Chondrocyte (in vitro differentiated cells): Measurements from ENCODE around the gene TSPYL1. TPM values are rescaled to one million over a fixed set of nuclear protein-coding genes. Genes with fewer than 3 reads are reported as not detected.

Experiments used
- DNase-seq: peaks from one replicate; pipeline ENCODE4 v3.0.0; 2021; ENCODE audit warnings: mixed read lengths, low spot score
- H3K27ac Mint-ChIP-seq: one replicate; pipeline ENCODE4 v1.8.0; 2021; ENCODE audit warnings: mild to moderate bottlenecking, moderate library complexity, mixed read lengths; ENCODE audit not compliant: unreplicated experiment
- H3K27me3 Mint-ChIP-seq: 2 replicates; pipeline ENCODE4 v1.8.0; 2021; ENCODE audit warnings: low read depth, mixed read lengths
- H3K36me3 Mint-ChIP-seq: 2 replicates; pipeline ENCODE4 v1.8.0; 2021; ENCODE audit warnings: low read depth, mixed read lengths
- H3K4me1 Mint-ChIP-seq: 2 replicates; pipeline ENCODE4 v1.8.0; 2021; ENCODE audit warnings: low read depth, mild to moderate bottlenecking, mixed read lengths
- H3K4me3 Mint-ChIP-seq: one replicate; pipeline ENCODE4 v1.8.0; 2021; ENCODE audit warnings: mild to moderate bottlenecking, moderate library complexity, mixed read lengths; ENCODE audit not compliant: unreplicated experiment
- H3K9me3 Mint-ChIP-seq: 2 replicates; pipeline ENCODE4 v1.8.0; 2021; ENCODE audit warnings: low read depth, mixed read lengths
- CTCF ChIP-seq: fragments of 200-600 bp; sonication (generic); IDR thresholded peaks from 2 replicates; pipeline ENCODE4 v1.5.0; 2021; ENCODE audit warnings: antibody characterized with exemption, mild to moderate bottlenecking, moderate library complexity
- total RNA-seq: library from RNA; stranded (reverse); gene quantifications from 3 replicates; pipeline ENCODE4 v1.2.1, GENCODE V29; 2021

The TSPYL1 gene
- total RNA-seq, 1 donor from 2014 or later = 66.0 TPM

GRCh38 chr6:116268589-116269293, 11.0 kb downstream of the TSPYL1 start:
- peak; percentile 99 for TF ChIP-seq CTCF
- Mint-ChIP-seq H3K4me3 (no peak overlapping the region), H3K36me3 (peaks cover 7% of the 10 kb centered on the region), H3K27ac (no peak overlapping the region), H3K27me3 (no peaks in the 10 kb centered on the region), H3K4me1 (peaks cover 10% of the 10 kb centered on the region), H3K9me3 (peaks cover 7% of the 10 kb centered on the region)
- no peak for DNase-seq

- Mint-ChIP-seq H3K9me3 (peaks cover 14% of the 10 kb centered on the region), H3K4me3 (no peak overlapping the region), H3K36me3 (peaks cover 5% of the 10 kb centered on the region), H3K4me1 (peaks cover 10% of the 10 kb centered on the region), H3K27me3 (no peaks in the 10 kb centered on the region), H3K27ac (no peak overlapping the region)
- DNase-seq = no peak
- no peak for TF ChIP-seq CTCF
Measured at GRCh38 chr6:116267836-116268588, 11.7 kb downstream of the TSPYL1 start.

- Mint-ChIP-seq H3K4me1 (peaks cover 10% of the 10 kb centered on the region), H3K4me3 (no peak overlapping the region), H3K27ac (no peak overlapping the region), H3K9me3 (peaks cover 21% of the 10 kb centered on the region), H3K27me3 (no peaks in the 10 kb centered on the region), H3K36me3 (peaks cover 11% of the 10 kb centered on the region)
- no peak for DNase-seq
- TF ChIP-seq CTCF = no peak
Measured at GRCh38 chr6:116266803-116267202, 12.9 kb downstream of the TSPYL1 start.

- Mint-ChIP-seq H3K27me3 (no peaks in the 10 kb centered on the region), H3K9me3 (peaks cover 21% of the 10 kb centered on the region), H3K4me1 (peaks cover 10% of the 10 kb centered on the region), H3K4me3 (no peak overlapping the region), H3K27ac (no peak overlapping the region), H3K36me3 (peaks cover 16% of the 10 kb centered on the region)
- no peak for DNase-seq
- TF ChIP-seq CTCF = no peak
Measured at GRCh38 chr6:116265041-116265829, 14.5 kb downstream of the TSPYL1 start.

- H3K4me1 Mint-ChIP-seq = peaks cover 4% of the 10 kb centered on the region
Measured at GRCh38 chr6:116263353-116263752, 16.4 kb downstream of the TSPYL1 start.

More at GRCh38 chr6:116263353-116263752, 16.4 kb downstream of the TSPYL1 start:
- Mint-ChIP-seq H3K27me3 (no peaks in the 10 kb centered on the region), H3K36me3 (peaks cover 17% of the 10 kb centered on the region), H3K4me3 (no peak overlapping the region), H3K27ac (no peak overlapping the region), H3K9me3 (peaks cover 21% of the 10 kb centered on the region)
- no peak for TF ChIP-seq CTCF
- DNase-seq = no peak
